Measurements from ENCODE around the gene HIBADH.
"Not testable (repeated sequence)": the region's sequence is repeated elsewhere in the genome, so short reads cannot be mapped to it uniquely, and the experiment has no call there.

HIBADH gene

GRCh38 chr7:27579565-27579964 lies 83.1 kb downstream of the HIBADH start:
- Histone ChIP-seq H3K4me3 (replicated peaks; ENCODE audit: low read depth, low read length) (no peak overlapping the region), H3K27me3 (replicated peaks; ENCODE audit: control insufficient read depth, insufficient read depth, low read length) (no peaks in the 10 kb centered on the region), H3K36me3 (ENCODE audit: control insufficient read depth, insufficient read depth, low read length) (no peaks in the 10 kb centered on the region)
- TF ChIP-seq, protein P1, sequence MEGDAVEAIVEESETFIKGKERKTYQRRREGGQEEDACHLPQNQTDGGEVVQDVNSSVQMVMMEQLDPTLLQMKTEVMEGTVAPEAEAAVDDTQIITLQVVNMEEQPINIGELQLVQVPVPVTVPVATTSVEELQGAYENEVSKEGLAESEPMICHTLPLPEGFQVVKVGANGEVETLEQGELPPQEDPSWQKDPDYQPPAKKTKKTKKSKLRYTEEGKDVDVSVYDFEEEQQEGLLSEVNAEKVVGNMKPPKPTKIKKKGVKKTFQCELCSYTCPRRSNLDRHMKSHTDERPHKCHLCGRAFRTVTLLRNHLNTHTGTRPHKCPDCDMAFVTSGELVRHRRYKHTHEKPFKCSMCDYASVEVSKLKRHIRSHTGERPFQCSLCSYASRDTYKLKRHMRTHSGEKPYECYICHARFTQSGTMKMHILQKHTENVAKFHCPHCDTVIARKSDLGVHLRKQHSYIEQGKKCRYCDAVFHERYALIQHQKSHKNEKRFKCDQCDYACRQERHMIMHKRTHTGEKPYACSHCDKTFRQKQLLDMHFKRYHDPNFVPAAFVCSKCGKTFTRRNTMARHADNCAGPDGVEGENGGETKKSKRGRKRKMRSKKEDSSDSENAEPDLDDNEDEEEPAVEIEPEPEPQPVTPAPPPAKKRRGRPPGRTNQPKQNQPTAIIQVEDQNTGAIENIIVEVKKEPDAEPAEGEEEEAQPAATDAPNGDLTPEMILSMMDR (IDR thresholded peaks at IDR 0.05; ENCODE audit: insufficient read depth, low read length, poor library complexity, severe bottlenecking): no peak
- no peak for DNase-seq (ENCODE audit: extremely low read depth, insufficient read length)

DNA sequence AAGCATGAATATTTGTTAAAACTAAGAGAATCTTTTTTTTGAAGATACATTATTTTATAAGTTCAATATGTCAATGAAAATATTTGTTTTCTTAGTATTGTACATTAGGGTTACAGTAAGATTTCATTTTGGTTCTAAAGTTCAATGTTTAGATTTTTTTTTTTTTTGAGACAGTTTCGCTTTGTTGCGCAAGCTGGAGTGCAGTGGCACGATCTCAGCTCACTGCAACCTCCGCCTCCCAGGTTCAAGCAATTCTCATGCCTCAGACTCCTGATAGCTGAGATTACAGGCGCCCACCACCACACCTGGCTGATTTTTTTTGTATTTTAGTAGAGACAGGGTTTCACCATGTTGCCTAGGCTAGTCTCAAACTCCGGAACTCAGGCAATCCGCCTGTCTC lies 84.5 kb downstream of the HIBADH start:
- not testable (repeated sequence) for H3K4me3 ChIP-seq (replicated peaks; ENCODE audit: low read depth, low read length); DNase-seq (ENCODE audit: extremely low read depth, insufficient read length); H3K36me3 ChIP-seq (ENCODE audit: control insufficient read depth, insufficient read depth, low read length); H3K27me3 ChIP-seq (replicated peaks; ENCODE audit: control insufficient read depth, insufficient read depth, low read length)

DNA sequence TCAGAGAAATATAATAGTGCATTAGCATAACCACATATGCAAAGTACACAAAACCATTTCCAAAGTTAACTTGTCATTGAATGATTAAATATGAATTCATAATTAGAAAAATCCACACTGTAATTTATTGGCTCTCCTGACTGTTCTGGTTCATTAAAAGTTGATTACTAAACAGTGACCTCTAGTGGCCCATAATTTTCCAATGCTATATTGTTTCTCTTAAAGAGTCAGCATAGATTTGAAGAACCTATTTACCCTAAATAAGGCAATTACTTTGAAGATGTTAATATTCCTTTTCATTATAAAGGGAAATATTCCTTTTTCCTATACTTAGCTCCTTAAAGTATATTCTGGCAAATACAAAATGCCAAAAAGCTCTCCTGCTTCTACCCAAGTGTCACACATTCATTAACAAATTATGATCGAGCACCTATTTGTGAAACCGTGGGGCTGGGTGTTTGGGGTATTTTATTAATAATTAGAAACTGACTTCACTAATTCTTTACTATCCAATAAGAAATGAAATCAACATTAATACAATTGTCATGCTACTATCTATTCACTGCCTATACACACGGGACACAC lies 86.2 kb downstream of the HIBADH start:
- DNase-seq (ENCODE audit: extremely low read depth, insufficient read length): peak; percentile 4
- Histone ChIP-seq H3K4me3 (replicated peaks; ENCODE audit: low read depth, low read length) (no peak overlapping the region), H3K27me3 (replicated peaks; ENCODE audit: control insufficient read depth, insufficient read depth, low read length) (no peaks in the 10 kb centered on the region), H3K36me3 (ENCODE audit: control insufficient read depth, insufficient read depth, low read length) (no peaks in the 10 kb centered on the region)
- TF ChIP-seq, protein P1 (IDR thresholded peaks at IDR 0.05; ENCODE audit: insufficient read depth, low read length, poor library complexity, severe bottlenecking): peak; percentile 49

- H3K36me3 ChIP-seq (ENCODE audit: control insufficient read depth, insufficient read depth, low read length): no peaks in the 10 kb centered on the region
- H3K27me3 ChIP-seq (replicated peaks; ENCODE audit: control insufficient read depth, insufficient read depth, low read length): no peaks in the 10 kb centered on the region
- TF ChIP-seq, protein P1 (IDR thresholded peaks at IDR 0.05; ENCODE audit: insufficient read depth, low read length, poor library complexity, severe bottlenecking): no peak
- DNase-seq (ENCODE audit: extremely low read depth, insufficient read length): no peak
- H3K4me3 ChIP-seq (replicated peaks; ENCODE audit: low read depth, low read length): no peak overlapping the region
Measured at GRCh38 chr7:27575613-27576012, 87.1 kb downstream of the HIBADH start.

DNA sequence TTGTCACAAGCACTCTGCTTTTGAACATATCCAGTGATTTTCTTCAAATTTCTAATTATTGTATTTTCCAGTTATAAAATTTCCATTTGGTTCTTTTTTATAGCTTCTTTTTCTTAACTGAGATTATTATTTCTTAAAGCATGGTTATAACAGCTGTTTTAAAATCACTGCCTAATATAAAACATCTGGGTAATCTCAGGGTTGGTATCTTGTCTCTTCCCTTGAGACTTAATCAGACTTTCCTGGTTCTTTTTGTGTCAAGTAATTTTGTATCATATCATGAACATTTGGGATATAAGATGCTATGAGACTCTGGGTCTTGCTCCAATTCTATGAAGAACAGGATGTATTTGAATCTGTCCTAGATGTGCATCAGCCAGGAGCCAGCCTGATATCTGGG lies 93.6 kb downstream of the HIBADH start:
- H3K36me3 ChIP-seq (ENCODE audit: control insufficient read depth, insufficient read depth, low read length): no peaks in the 10 kb centered on the region
- H3K27me3 ChIP-seq (replicated peaks; ENCODE audit: control insufficient read depth, insufficient read depth, low read length): no peaks in the 10 kb centered on the region
- no peak for DNase-seq (ENCODE audit: extremely low read depth, insufficient read length)
- TF ChIP-seq, protein P1 (IDR thresholded peaks at IDR 0.05; ENCODE audit: insufficient read depth, low read length, poor library complexity, severe bottlenecking): no peak
- H3K4me3 ChIP-seq (replicated peaks; ENCODE audit: low read depth, low read length): no peak overlapping the region

DNA sequence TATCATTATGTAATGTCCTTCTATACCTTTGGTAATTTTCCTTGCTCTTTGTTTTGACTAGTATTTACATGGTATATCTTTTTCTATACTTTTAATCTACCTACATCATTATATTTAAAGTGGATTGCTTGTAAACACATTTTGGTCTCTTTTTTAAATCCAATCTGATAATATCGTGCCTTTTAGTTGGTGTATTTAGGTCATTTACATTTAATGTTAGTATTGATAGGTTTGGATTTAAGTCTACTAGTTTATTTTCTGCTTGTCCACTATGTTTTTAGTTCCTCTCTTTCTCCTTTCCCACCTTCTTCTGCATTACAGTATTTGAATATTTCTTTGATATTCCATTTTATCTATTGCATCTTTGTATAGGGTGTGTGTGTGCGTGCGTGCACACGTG lies 95.4 kb downstream of the HIBADH start:
- DNase-seq (ENCODE audit: extremely low read depth, insufficient read length): no peak
- H3K36me3 ChIP-seq (ENCODE audit: control insufficient read depth, insufficient read depth, low read length): no peaks in the 10 kb centered on the region
- TF ChIP-seq, protein P1 (IDR thresholded peaks at IDR 0.05; ENCODE audit: insufficient read depth, low read length, poor library complexity, severe bottlenecking): no peak
- H3K4me3 ChIP-seq (replicated peaks; ENCODE audit: low read depth, low read length): no peak overlapping the region
- H3K27me3 ChIP-seq (replicated peaks; ENCODE audit: control insufficient read depth, insufficient read depth, low read length): no peaks in the 10 kb centered on the region

Measured in GM06990 (cell line).